ENCODE data around the gene SLC50A1. TPM values are rescaled to one million over a fixed set of nuclear protein-coding genes. Genes with fewer than 3 reads are reported as not detected.

Gene SLC50A1
- polyA plus RNA-seq, 1 donor (not counting 4 experiments of a cell fraction or from before 2014, with no cell fraction given), result 54.5 TPM

- TF ChIP-seq EZH2 (IDR thresholded peaks at IDR 0.05; ENCODE audit: low read length), result no peak
- TF ChIP-seq CTCF (optimal IDR thresholded peaks at IDR 0.05 in 1 of 3, IDR thresholded peaks at IDR 0.05 in 1 of 3, conservative IDR thresholded peaks at IDR 0.05 in 1 of 3; ENCODE audit: extremely low read depth in 1 of 3, insufficient read depth in 2 of 3, low read length in 3 of 3), result no peak
- no peak overlapping the region for H3K4me3 ChIP-seq (ENCODE audit: control insufficient read depth in 2 of 3, extremely low read depth in 1 of 3, insufficient read depth in 2 of 3, low read depth in 1 of 3, low read length in 3 of 3)
- no peak overlapping the region for H2AFZ ChIP-seq (ENCODE audit: control insufficient read depth, low read length)
- dilution Hi-C loops (cut with MboI; ENCODE audit: extremely low pct_ligation_motif_present, low sequenced_read_pairs), result no loop called here
- H3K79me2 ChIP-seq (ENCODE audit: control insufficient read depth, insufficient read depth, low read length), result no peaks in the 10 kb centered on the region
- H3K9me1 ChIP-seq (ENCODE audit: control insufficient read depth, extremely low read depth, insufficient read depth, low read length), result no peaks in the 10 kb centered on the region
- H3K4me2 ChIP-seq (ENCODE audit: control insufficient read depth, extremely low read depth, insufficient read depth, low read depth, low read length), result no peak overlapping the region
- no peaks in the 10 kb centered on the region for H4K20me1 ChIP-seq (ENCODE audit: control insufficient read depth, extremely low read depth, insufficient read depth, low read length)
- DNase-seq (ENCODE audit: low read depth, low spot score) (no peak), FAIRE-seq (no peak)
- H3K36me3 ChIP-seq (ENCODE audit: control insufficient read depth in 2 of 2, extremely low read depth in 1 of 2, insufficient read depth in 2 of 2, low read length in 2 of 2), result no peaks in the 10 kb centered on the region
- no peak overlapping the region for H3K27ac ChIP-seq (ENCODE audit: control insufficient read depth, insufficient read depth, low read length)
- no peak overlapping the region for H3K9ac ChIP-seq (ENCODE audit: control insufficient read depth, extremely low read depth, insufficient read depth, low read length)
- H3K4me1 ChIP-seq (ENCODE audit: control insufficient read depth, extremely low read depth, insufficient read depth, low read length), result peaks cover 5% of the 10 kb centered on the region
- H3K9me3 ChIP-seq (ENCODE audit: control insufficient read depth, low read depth, low read length), result no peaks in the 10 kb centered on the region
- H3K27me3 ChIP-seq (ENCODE audit: control insufficient read depth, extremely low read depth, insufficient read depth, low read length), result no peaks in the 10 kb centered on the region
Observed at GRCh38 chr1:155186794-155187455, 51.3 kb downstream of the SLC50A1 start.

- H3K9me3 ChIP-seq (ENCODE audit: control insufficient read depth, low read depth, low read length), result no peaks in the 10 kb centered on the region
- H3K9me1 ChIP-seq (ENCODE audit: control insufficient read depth, extremely low read depth, insufficient read depth, low read length), result no peaks in the 10 kb centered on the region
- H3K27me3 ChIP-seq (ENCODE audit: control insufficient read depth, extremely low read depth, insufficient read depth, low read length), result no peaks in the 10 kb centered on the region
- H3K4me1 ChIP-seq (ENCODE audit: control insufficient read depth, extremely low read depth, insufficient read depth, low read length), result peaks cover 5% of the 10 kb centered on the region
- H2AFZ ChIP-seq (ENCODE audit: control insufficient read depth, low read length), result no peak overlapping the region
- H3K9ac ChIP-seq (ENCODE audit: control insufficient read depth, extremely low read depth, insufficient read depth, low read length), result no peak overlapping the region
- dilution Hi-C loops (cut with MboI; ENCODE audit: extremely low pct_ligation_motif_present, low sequenced_read_pairs), result no loop called here
- no peaks in the 10 kb centered on the region for H3K79me2 ChIP-seq (ENCODE audit: control insufficient read depth, insufficient read depth, low read length)
- DNase-seq (ENCODE audit: low read depth, low spot score), result no peak
- FAIRE-seq, result no peak
- TF ChIP-seq CTCF (optimal IDR thresholded peaks at IDR 0.05 in 1 of 3, IDR thresholded peaks at IDR 0.05 in 1 of 3, conservative IDR thresholded peaks at IDR 0.05 in 1 of 3; ENCODE audit: extremely low read depth in 1 of 3, insufficient read depth in 2 of 3, low read length in 3 of 3) (no peak), EZH2 (IDR thresholded peaks at IDR 0.05; ENCODE audit: low read length) (no peak)
- no peaks in the 10 kb centered on the region for H3K36me3 ChIP-seq (ENCODE audit: control insufficient read depth in 2 of 2, extremely low read depth in 1 of 2, insufficient read depth in 2 of 2, low read length in 2 of 2)
- no peak overlapping the region for H3K27ac ChIP-seq (ENCODE audit: control insufficient read depth, insufficient read depth, low read length)
- H4K20me1 ChIP-seq (ENCODE audit: control insufficient read depth, extremely low read depth, insufficient read depth, low read length), result no peaks in the 10 kb centered on the region
- no peak overlapping the region for H3K4me2 ChIP-seq (ENCODE audit: control insufficient read depth, extremely low read depth, insufficient read depth, low read depth, low read length)
- no peak overlapping the region for H3K4me3 ChIP-seq (ENCODE audit: control insufficient read depth in 2 of 3, extremely low read depth in 1 of 3, insufficient read depth in 2 of 3, low read depth in 1 of 3, low read length in 3 of 3)
Observed at GRCh38 chr1:155187456-155187891, 51.8 kb downstream of the SLC50A1 start.
